A549 (cell line): ENCODE results near the gene CDKN1A.
"Not testable (repeated sequence)": the region's sequence is repeated elsewhere in the genome, so short reads cannot be mapped to it uniquely, and the experiment has no call there.

Experiments used
- NPAS2 ChIP-seq: fragments of 250-450 bp; sonication (Bioruptor Pico); IDR thresholded peaks from 2 replicates; pipeline ENCODE4 v1.8.0; 2022; ENCODE audit warnings: mild to moderate bottlenecking, moderate library complexity, borderline replicate concordance
- RAD21 ChIP-seq, 2 experiments: fragments of >200 bp in 1 of 2; sonication (Bioruptor Twin) in 1 of 2; formaldehyde crosslinking in 1 of 2; IDR thresholded peaks in 1 of 2; conservative IDR thresholded peaks in 1 of 2; 2 replicates in 1 of 2; 3 replicates in 1 of 2; pipeline ENCODE4 v1.6.1; 2012 to 2018; ENCODE audit warnings: inconsistent platforms in 1 of 2
- RFX5 ChIP-seq: fragments of 450-650 bp; IDR thresholded peaks from 2 replicates; pipeline ENCODE4 v1.7.1; 2014; ENCODE audit warnings: antibody characterized with exemption, mild to moderate bottlenecking, moderate library complexity
- TF ChIP-seq, protein P1 (sequence below): IDR thresholded peaks from 2 replicates; pipeline ENCODE4 v1.6.1; 2012
- TF ChIP-seq, protein P2 (sequence below): fragments of >200 bp; sonication (Bioruptor Twin); formaldehyde crosslinking; IDR thresholded peaks from 3 replicates; pipeline ENCODE4 v1.5.1; 2016
- TF ChIP-seq, protein P3 (sequence below): fragments of 450-650 bp; IDR thresholded peaks from 2 replicates; pipeline ENCODE4 v1.6.1; 2014; ENCODE audit warnings: antibody characterized with exemption

DNA sequence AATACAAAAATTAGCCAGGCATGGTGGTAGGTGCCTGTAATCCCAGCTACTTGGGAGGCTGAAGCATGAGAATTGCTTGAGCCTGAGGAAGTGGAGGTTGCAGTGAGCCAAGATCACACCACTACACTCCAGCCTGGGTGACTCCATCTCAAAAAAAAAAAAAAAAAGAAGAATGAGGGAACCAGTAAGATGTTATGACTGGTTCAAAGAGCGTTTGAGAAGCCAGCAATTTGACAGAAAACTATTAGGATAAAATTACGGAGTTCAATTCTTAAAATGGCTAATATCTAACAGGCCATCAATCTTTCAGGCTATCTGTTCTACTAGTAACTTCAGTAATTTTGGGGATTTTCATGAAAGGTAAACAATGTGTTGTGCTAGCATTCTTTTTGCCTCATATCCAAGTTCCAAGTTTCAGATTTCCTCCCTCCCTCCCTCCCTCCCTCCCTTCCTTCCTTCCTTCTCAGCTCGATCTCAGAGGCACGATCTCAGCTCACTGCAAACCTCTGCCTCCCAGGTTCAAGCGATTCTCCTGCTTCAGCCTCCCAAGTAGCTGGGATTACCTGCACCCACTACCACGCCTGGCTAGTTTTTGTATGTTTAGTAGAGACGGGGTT, 26.6 kb downstream of the CDKN1A start:
- TF ChIP-seq RAD21 (conservative IDR thresholded peaks at IDR 0.05 in 1 of 2, IDR thresholded peaks at IDR 0.05 in 1 of 2); NPAS2 (CRISPR knock-in tag); RFX5: not testable (repeated sequence)
- TF ChIP-seq, protein P1, sequence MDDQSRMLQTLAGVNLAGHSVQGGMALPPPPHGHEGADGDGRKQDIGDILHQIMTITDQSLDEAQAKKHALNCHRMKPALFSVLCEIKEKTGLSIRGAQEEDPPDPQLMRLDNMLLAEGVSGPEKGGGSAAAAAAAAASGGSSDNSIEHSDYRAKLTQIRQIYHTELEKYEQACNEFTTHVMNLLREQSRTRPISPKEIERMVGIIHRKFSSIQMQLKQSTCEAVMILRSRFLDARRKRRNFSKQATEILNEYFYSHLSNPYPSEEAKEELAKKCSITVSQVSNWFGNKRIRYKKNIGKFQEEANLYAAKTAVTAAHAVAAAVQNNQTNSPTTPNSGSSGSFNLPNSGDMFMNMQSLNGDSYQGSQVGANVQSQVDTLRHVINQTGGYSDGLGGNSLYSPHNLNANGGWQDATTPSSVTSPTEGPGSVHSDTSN, result not testable (repeated sequence)
- TF ChIP-seq, protein P2, sequence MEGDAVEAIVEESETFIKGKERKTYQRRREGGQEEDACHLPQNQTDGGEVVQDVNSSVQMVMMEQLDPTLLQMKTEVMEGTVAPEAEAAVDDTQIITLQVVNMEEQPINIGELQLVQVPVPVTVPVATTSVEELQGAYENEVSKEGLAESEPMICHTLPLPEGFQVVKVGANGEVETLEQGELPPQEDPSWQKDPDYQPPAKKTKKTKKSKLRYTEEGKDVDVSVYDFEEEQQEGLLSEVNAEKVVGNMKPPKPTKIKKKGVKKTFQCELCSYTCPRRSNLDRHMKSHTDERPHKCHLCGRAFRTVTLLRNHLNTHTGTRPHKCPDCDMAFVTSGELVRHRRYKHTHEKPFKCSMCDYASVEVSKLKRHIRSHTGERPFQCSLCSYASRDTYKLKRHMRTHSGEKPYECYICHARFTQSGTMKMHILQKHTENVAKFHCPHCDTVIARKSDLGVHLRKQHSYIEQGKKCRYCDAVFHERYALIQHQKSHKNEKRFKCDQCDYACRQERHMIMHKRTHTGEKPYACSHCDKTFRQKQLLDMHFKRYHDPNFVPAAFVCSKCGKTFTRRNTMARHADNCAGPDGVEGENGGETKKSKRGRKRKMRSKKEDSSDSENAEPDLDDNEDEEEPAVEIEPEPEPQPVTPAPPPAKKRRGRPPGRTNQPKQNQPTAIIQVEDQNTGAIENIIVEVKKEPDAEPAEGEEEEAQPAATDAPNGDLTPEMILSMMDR, result not testable (repeated sequence)
- TF ChIP-seq, protein P3, sequence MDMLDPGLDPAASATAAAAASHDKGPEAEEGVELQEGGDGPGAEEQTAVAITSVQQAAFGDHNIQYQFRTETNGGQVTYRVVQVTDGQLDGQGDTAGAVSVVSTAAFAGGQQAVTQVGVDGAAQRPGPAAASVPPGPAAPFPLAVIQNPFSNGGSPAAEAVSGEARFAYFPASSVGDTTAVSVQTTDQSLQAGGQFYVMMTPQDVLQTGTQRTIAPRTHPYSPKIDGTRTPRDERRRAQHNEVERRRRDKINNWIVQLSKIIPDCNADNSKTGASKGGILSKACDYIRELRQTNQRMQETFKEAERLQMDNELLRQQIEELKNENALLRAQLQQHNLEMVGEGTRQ, result not testable (repeated sequence)
